GM06990 (cell line): ENCODE data around the gene GRK1.

Experiments used
- DNase-seq: peaks from one replicate; pipeline ENCODE4 v3.0.0-alpha.2; 2011; ENCODE audit not compliant: insufficient read length; ENCODE audit errors: extremely low read depth
- H3K27me3 ChIP-seq: replicated peaks from 2 replicates; pipeline ENCODE4 v1.6.0; 2011; ENCODE audit warnings: low read length; ENCODE audit not compliant: control insufficient read depth, insufficient read depth
- H3K36me3 ChIP-seq: 2 replicates; pipeline ENCODE4 v1.5.1; 2011; ENCODE audit warnings: low read length; ENCODE audit not compliant: control insufficient read depth, insufficient read depth
- H3K4me3 ChIP-seq: replicated peaks from 2 replicates; pipeline ENCODE4 v1.5.1; 2011; ENCODE audit warnings: low read depth, mild to moderate bottlenecking, control low read depth, low read length
- CTCF ChIP-seq: IDR thresholded peaks from 2 replicates; pipeline ENCODE4 v1.5.1; 2011; ENCODE audit warnings: low read length, control low read depth, mild to moderate bottlenecking, inconsistent platforms; ENCODE audit not compliant: insufficient read depth, poor library complexity, severe bottlenecking

GRK1 gene

DNA sequence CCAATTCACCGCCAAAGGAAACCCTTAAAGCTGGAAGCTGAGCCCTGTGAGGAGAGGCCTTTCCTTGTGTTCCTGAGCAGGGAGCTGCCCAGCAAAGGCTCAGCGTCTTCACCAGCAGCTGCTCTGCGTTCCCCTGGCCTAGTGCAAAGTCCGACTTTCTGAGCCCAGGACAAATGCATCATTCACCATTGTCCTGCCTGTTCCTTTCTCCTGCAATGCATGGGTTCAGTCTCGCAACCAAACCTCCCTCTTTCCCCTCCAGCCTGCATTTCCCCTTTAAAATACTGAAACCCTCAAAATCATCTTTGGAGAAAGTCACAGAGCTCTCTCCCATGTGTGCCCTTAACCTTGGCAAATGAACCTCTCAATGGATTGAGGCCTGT is 79.1 kb downstream of the GRK1 start:
- no peak for TF ChIP-seq CTCF
- no peak for DNase-seq
- no peaks in the 10 kb centered on the region for H3K36me3 ChIP-seq
- no peaks in the 10 kb centered on the region; the same call in 1 of the 2 replicates for H3K27me3 ChIP-seq
- no peak overlapping the region for H3K4me3 ChIP-seq

- no peak overlapping the region for H3K4me3 ChIP-seq
- DNase-seq, result no peak
These were observed 79.7 kb downstream of the GRK1 start for GRCh38 chr13:113746671-113747070.

GRCh38 chr13:113747291-113747833 is 80.3 kb downstream of the GRK1 start:
- no peak for DNase-seq
- H3K4me3 ChIP-seq, result no peak overlapping the region
- TF ChIP-seq CTCF, result no peak
- H3K36me3 ChIP-seq, result no peaks in the 10 kb centered on the region
- H3K27me3 ChIP-seq, result no peaks in the 10 kb centered on the region

More at GRCh38 chr13:113746671-113747070, 79.7 kb downstream of the GRK1 start:
- Histone ChIP-seq H3K36me3 (no peaks in the 10 kb centered on the region), H3K27me3 (no peaks in the 10 kb centered on the region)
- TF ChIP-seq CTCF, result no peak

DNA sequence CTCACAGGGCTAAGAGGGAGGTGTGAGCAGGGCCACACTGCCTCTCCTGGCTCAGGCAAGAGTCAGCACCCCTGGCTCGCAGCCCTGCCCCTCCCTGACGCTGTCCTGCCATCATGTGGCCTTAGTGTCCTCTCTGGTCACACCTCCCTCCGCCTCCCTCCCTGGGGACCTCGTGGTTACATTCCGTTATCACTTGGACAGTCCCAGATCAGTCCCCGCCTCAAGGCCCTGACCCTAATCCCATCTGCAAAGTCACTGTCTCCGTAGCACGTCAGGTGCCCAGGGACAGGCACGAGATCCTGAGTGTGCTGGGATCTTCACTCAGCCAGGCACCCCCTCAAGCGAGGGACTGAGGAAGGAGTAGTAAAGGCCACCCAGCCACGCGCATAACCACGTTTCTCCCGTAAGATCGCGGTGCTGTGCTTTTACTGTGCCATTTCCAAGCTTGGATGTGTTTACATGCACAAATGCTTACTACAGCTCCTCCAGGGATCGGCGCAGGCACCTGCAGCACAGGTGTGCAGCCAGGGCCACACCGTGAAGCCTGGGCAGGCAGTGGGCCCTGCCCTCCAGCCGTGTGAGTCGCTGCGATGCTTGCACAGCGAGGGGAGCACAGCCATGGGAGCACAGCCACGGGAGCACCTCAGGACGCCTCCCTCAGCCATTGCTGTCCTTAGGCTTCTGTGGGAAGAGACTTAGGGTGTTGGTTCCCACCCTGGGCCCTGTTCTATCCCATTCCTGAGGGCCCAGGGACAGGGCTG is 81.3 kb downstream of the GRK1 start:
- TF ChIP-seq CTCF, result no peak
- Histone ChIP-seq H3K4me3 (no peak overlapping the region), H3K27me3 (no peaks in the 10 kb centered on the region), H3K36me3 (no peaks in the 10 kb centered on the region)
- DNase-seq, result no peak

GRCh38 chr13:113748862-113749451 is 81.9 kb downstream of the GRK1 start:
- no peak for DNase-seq
- no peak for TF ChIP-seq CTCF
- Histone ChIP-seq H3K4me3 (no peak overlapping the region), H3K27me3 (no peaks in the 10 kb centered on the region), H3K36me3 (no peaks in the 10 kb centered on the region)
